Ishikawa (cell line): Measurements from ENCODE around the gene CYP4F11.

ENCODE experiments used
- CEBPB ChIP-seq: IDR thresholded peaks from 2 replicates; pipeline ENCODE4 v1.6.1; 2012
- CREB1 ChIP-seq: IDR thresholded peaks from 2 replicates; pipeline ENCODE4 v1.6.1; 2012; ENCODE audit warnings: low read depth
- EGR1 ChIP-seq: IDR thresholded peaks from 2 replicates; pipeline ENCODE4 v1.6.1; 2012
- EP300 ChIP-seq: IDR thresholded peaks from 2 replicates; pipeline ENCODE4 v1.6.1; 2012; ENCODE audit warnings: borderline replicate concordance
- FOXM1 ChIP-seq: IDR thresholded peaks from 2 replicates; pipeline ENCODE4 v1.6.1; 2012; ENCODE audit warnings: low read depth, borderline replicate concordance
- NFIC ChIP-seq: IDR thresholded peaks from 2 replicates; pipeline ENCODE4 v1.6.1; 2012
- RAD21 ChIP-seq: IDR thresholded peaks from 2 replicates; pipeline ENCODE4 v1.6.1; 2012; ENCODE audit warnings: low read depth
- TAF1 ChIP-seq: IDR thresholded peaks from 2 replicates; pipeline ENCODE4 v1.6.1; 2012; ENCODE audit warnings: low read depth, mild to moderate bottlenecking
- TCF12 ChIP-seq: IDR thresholded peaks from 2 replicates; pipeline ENCODE4 v1.6.1; 2012; ENCODE audit warnings: low read depth
- TEAD4 ChIP-seq: IDR thresholded peaks from 2 replicates; pipeline ENCODE4 v1.6.1; 2012
- YY1 ChIP-seq: IDR thresholded peaks from 2 replicates; pipeline ENCODE4 v1.6.1; 2012; ENCODE audit warnings: low read depth
- ZBTB7A ChIP-seq: IDR thresholded peaks from 2 replicates; pipeline ENCODE4 v1.6.1; 2012; ENCODE audit warnings: low read depth
- TF ChIP-seq, protein P1 (sequence below): IDR thresholded peaks from 2 replicates; pipeline ENCODE4 v1.6.1; 2012
- TF ChIP-seq, protein P2 (sequence below): IDR thresholded peaks from 2 replicates; pipeline ENCODE4 v1.6.1; 2012; ENCODE audit warnings: low read depth, mild to moderate bottlenecking

DNA sequence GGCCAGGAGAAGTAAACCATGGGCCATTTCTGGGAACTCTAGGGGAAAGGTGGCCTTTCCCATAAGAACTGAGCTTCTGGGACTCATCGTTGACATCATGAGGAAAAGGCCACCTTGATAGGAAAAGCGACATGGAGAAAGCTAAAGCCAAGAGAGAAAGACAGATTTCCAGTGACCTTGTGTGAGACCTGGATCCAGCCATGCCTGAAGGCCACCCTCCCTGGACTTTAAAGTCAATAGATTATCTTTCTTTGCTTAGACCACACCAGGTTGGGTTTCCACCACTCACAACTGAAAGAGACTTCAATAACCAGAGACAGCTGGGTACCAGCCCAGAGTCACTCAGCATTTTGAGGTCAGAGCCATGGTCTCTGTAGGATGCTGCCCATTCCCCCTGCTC, 40.0 kb downstream of the CYP4F11 start:
- TF ChIP-seq, protein P1, sequence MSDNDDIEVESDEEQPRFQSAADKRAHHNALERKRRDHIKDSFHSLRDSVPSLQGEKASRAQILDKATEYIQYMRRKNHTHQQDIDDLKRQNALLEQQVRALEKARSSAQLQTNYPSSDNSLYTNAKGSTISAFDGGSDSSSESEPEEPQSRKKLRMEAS: no peak
- TF ChIP-seq, protein P2, sequence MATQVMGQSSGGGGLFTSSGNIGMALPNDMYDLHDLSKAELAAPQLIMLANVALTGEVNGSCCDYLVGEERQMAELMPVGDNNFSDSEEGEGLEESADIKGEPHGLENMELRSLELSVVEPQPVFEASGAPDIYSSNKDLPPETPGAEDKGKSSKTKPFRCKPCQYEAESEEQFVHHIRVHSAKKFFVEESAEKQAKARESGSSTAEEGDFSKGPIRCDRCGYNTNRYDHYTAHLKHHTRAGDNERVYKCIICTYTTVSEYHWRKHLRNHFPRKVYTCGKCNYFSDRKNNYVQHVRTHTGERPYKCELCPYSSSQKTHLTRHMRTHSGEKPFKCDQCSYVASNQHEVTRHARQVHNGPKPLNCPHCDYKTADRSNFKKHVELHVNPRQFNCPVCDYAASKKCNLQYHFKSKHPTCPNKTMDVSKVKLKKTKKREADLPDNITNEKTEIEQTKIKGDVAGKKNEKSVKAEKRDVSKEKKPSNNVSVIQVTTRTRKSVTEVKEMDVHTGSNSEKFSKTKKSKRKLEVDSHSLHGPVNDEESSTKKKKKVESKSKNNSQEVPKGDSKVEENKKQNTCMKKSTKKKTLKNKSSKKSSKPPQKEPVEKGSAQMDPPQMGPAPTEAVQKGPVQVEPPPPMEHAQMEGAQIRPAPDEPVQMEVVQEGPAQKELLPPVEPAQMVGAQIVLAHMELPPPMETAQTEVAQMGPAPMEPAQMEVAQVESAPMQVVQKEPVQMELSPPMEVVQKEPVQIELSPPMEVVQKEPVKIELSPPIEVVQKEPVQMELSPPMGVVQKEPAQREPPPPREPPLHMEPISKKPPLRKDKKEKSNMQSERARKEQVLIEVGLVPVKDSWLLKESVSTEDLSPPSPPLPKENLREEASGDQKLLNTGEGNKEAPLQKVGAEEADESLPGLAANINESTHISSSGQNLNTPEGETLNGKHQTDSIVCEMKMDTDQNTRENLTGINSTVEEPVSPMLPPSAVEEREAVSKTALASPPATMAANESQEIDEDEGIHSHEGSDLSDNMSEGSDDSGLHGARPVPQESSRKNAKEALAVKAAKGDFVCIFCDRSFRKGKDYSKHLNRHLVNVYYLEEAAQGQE: no peak
- no peak for TF ChIP-seq TEAD4
- no peak for TF ChIP-seq CEBPB
- TF ChIP-seq NFIC: no peak
- no peak for TF ChIP-seq EP300
- no peak for TF ChIP-seq RAD21
- TF ChIP-seq EGR1: no peak
- TF ChIP-seq FOXM1: no peak
- no peak for TF ChIP-seq TAF1
- no peak for TF ChIP-seq YY1
- TF ChIP-seq CREB1: no peak
- TF ChIP-seq ZBTB7A: no peak
- no peak for TF ChIP-seq TCF12
